Mucosa of descending colon (tissue), 3 donors: ENCODE measurements around the gene SPAG7. TPM values are rescaled to one million over a fixed set of nuclear protein-coding genes. Genes with fewer than 3 reads are reported as not detected.
A peak's percentile ranks its signal among the peaks of the same experiment; 100 is the strongest.

Source experiments
- ATAC-seq: fragments of 200-7000 bp; cut with Tn5 transposase; one replicate; pipeline ENCODE4 v1.9.1; 2020; ENCODE audit warnings: mild to moderate bottlenecking, moderate library complexity
- DNase-seq, 3 donors: peaks; one replicate each; pipeline ENCODE4 v3.0.0-alpha.2; 2020
- H3K36me3 ChIP-seq: fragments of 200-600 bp; one replicate; pipeline ENCODE4 v1.8.0; 2021; ENCODE audit warnings: low read depth, mild to moderate bottlenecking
- H3K4me1 ChIP-seq: fragments of 200-600 bp; one replicate; pipeline ENCODE4 v1.8.0; 2021; ENCODE audit warnings: low read depth, mild to moderate bottlenecking
- H3K4me3 ChIP-seq: fragments of 200-600 bp; one replicate; pipeline ENCODE4 v1.8.0; 2021; ENCODE audit warnings: mild to moderate bottlenecking
- H3K9me3 ChIP-seq: fragments of 200-600 bp; one replicate; pipeline ENCODE4 v1.8.0; 2021; ENCODE audit warnings: mild to moderate bottlenecking
- CTCF ChIP-seq: fragments of 200-600 bp; IDR thresholded peaks from one replicate; pipeline ENCODE4 v1.8.0; 2022; ENCODE audit warnings: antibody characterized with exemption, mild to moderate bottlenecking
- intact Hi-C, 2 donors: fragments of 100-400 bp; cut with DNase I in 1 of 2; cut with micrococcal nuclease in 1 of 2; formaldehyde crosslinking; loops; one replicate each; pipeline versions ENCODE4 v1.11.0 to v1.11.1; 2022; cut with DNase I, micrococcal nuclease
- microRNA-seq: library from miRNA; unstranded; fragments of <30 nt; microRNA quantifications from one replicate; pipeline ENCODE4, GENCODE V29; 2019
- total RNA-seq, 3 donors: library from RNA; stranded (reverse); fragmentation: NEBNext Ultra II Directional in 2 of 3; extraction: Animal tissue kit (Norgen Biotek cat#: 25700) in 2 of 3; gene quantifications; one replicate each; pipeline versions ENCODE4 v1.2.1 to v1.2.4, GENCODE V29; 2021 to 2023
- donor health status: DM: no; HTN: no; CAD: no; lungs with moderate emphysema.
- donor health status: DM: no; HTN: no; CAD: no.
- donor health status: DM: no; HTN: yes; CAD: no.

The SPAG7 gene
- total RNA-seq, 3 donors from 2014 or later, result 41.3 to 54.0 (median 51.7) TPM

- Histone ChIP-seq H3K9me3 (no peaks in the 10 kb centered on the region), H3K4me1 (peaks cover 4% of the 10 kb centered on the region), H3K36me3 (no peaks in the 10 kb centered on the region), H3K4me3 (no peak overlapping the region)
- no peak for TF ChIP-seq CTCF
- DNase-seq (peak in 1 of 3 donors; percentile 62), ATAC-seq (peak; percentile 36)
- intact Hi-C loops, result no loop called here
Measured at GRCh38 chr17:4913994-4914393, 53.6 kb downstream of the SPAG7 start.

Small RNA genes lying within 50 kb of the gene (microRNA-seq; reads per million reads assigned to microRNA genes)
- gene MIR6864 (not detected), gene MIR6865 (not detected)

Other genes starting within 250 kb of the SPAG7 start
- 10 to 100 TPM; 21.4 to 28.3 (median 22.2) TPM for gene MED11, start 236.4 kb downstream of the SPAG7 start, total RNA-seq
- 1 to 10 TPM; 1.2 to 1.4 (median 1.3) TPM for gene ZMYND15, start 228.0 kb downstream of the SPAG7 start, total RNA-seq
- gene CXCL16, start 227.9 kb downstream of the SPAG7 start, total RNA-seq, result 10 to 100 TPM; 20.3 to 41.9 (median 30.2) TPM
- 10 to 100 TPM in 2 of 3 donors, 1 to 10 TPM in 1; 5.0 to 20.7 (median 12.5) TPM for gene TM4SF5, start 195.9 kb downstream of the SPAG7 start, total RNA-seq
- 1 to 10 TPM in 2 of 3 donors, under 1 TPM in 1; 0.67 to 2.3 (median 2.1) TPM for gene VMO1, start 181.5 kb downstream of the SPAG7 start, total RNA-seq
- gene GLTPD2, start 178.9 kb downstream of the SPAG7 start, total RNA-seq, result not detected
- 100 to 1,000 TPM in 2 of 3 donors, 10 to 100 TPM in 1; 71.5 to 122 (median 109) TPM for gene PSMB6, start 171.7 kb downstream of the SPAG7 start, total RNA-seq
- 10 to 100 TPM; 24.4 to 29.8 (median 29.2) TPM for gene PLD2, start 160.7 kb downstream of the SPAG7 start, total RNA-seq
- 100 to 1,000 TPM; 140 to 227 (median 170) TPM for gene MINK1, start 134.5 kb downstream of the SPAG7 start, total RNA-seq
- gene C17orf107, start 68.3 kb downstream of the SPAG7 start, total RNA-seq, result 1 to 10 TPM in 1 of 3 donors, under 1 TPM in 2; 0.52 to 2.6 (median 0.80) TPM
- gene CHRNE, start 64.7 kb downstream of the SPAG7 start, total RNA-seq, result 1 to 10 TPM in 1 of 3 donors, under 1 TPM in 1, not detected in 1; 0.24 to 1.3 TPM
- not detected for gene GP1BA, start 35.5 kb downstream of the SPAG7 start, total RNA-seq
- gene SLC25A11, start 27.8 kb downstream of the SPAG7 start, total RNA-seq, result 10 to 100 TPM; 68.4 to 87.2 (median 72.8) TPM
- 100 to 1,000 TPM in 2 of 3 donors, 10 to 100 TPM in 1; 90.8 to 118 (median 114) TPM for gene RNF167, start 27.5 kb downstream of the SPAG7 start, total RNA-seq
- 100 to 1,000 TPM; 605 to 825 (median 723) TPM for gene PFN1, start 19.3 kb downstream of the SPAG7 start, total RNA-seq
- gene ENO3, start 16.7 kb downstream of the SPAG7 start, total RNA-seq, result 10 to 100 TPM in 2 of 3 donors, 1 to 10 TPM in 1; 8.6 to 12.4 (median 10.1) TPM
- gene CAMTA2, start 19.9 kb upstream of the SPAG7 start, total RNA-seq, result 10 to 100 TPM; 56.6 to 71.7 (median 57.1) TPM
- gene INCA1, start 29.7 kb upstream of the SPAG7 start, total RNA-seq, result 1 to 10 TPM; 1.8 to 4.5 (median 3.5) TPM
- 100 to 1,000 TPM; 219 to 286 (median 273) TPM for gene KIF1C, start 30.1 kb upstream of the SPAG7 start, total RNA-seq
- gene SLC52A1, start 67.6 kb upstream of the SPAG7 start, total RNA-seq, result 1 to 10 TPM; 3.0 to 5.3 (median 3.6) TPM
- gene ZFP3, start 110.7 kb upstream of the SPAG7 start, total RNA-seq, result 10 to 100 TPM in 2 of 3 donors, 1 to 10 TPM in 1; 8.0 to 11.2 (median 10.8) TPM
- 10 to 100 TPM in 1 of 3 donors, 1 to 10 TPM in 2; 8.2 to 12.1 (median 8.4) TPM for gene ZNF232, start 144.1 kb upstream of the SPAG7 start, total RNA-seq
- under 1 TPM in 2 of 3 donors, not detected in 1; 0.09 to 0.10 TPM for gene USP6, start 148.2 kb upstream of the SPAG7 start, total RNA-seq
- 10 to 100 TPM in 1 of 3 donors, 1 to 10 TPM in 2; 4.7 to 10.9 (median 6.5) TPM for gene ZNF594, start 224.1 kb upstream of the SPAG7 start, total RNA-seq